Astrocyte (in vitro differentiated cells and primary cell): ENCODE results near the gene AGPAT4. TPM values are rescaled to one million over a fixed set of nuclear protein-coding genes. Genes with fewer than 3 reads are reported as not detected.

ENCODE experiments used
- DNase-seq: peaks from one replicate; pipeline ENCODE4 v3.0.0-alpha.2; 2010; ENCODE audit warnings: low read depth
- FAIRE-seq: peaks from 2 replicates; lab custom pipeline; 2011; peaks lifted over from hg19 to GRCh38; lab: Jason Lieb, UNC
- H2AFZ ChIP-seq: 2 replicates; pipeline ENCODE4 v1.6.0; 2012; ENCODE audit warnings: low read depth, low read length, inconsistent platforms
- H3K27ac ChIP-seq: 2 replicates; pipeline ENCODE4 v1.5.1; 2011; ENCODE audit warnings: low read depth, low read length, inconsistent platforms
- H3K27me3 ChIP-seq: 2 replicates; pipeline ENCODE4 v1.6.0; 2011; ENCODE audit warnings: low read length, inconsistent platforms; ENCODE audit not compliant: insufficient read depth
- H3K36me3 ChIP-seq: 2 replicates; pipeline ENCODE4 v1.5.1; 2011; ENCODE audit warnings: low read length, inconsistent platforms; ENCODE audit not compliant: insufficient read depth
- H3K4me1 ChIP-seq: 2 replicates; pipeline ENCODE4 v1.5.1; 2011; ENCODE audit warnings: low read length, inconsistent platforms; ENCODE audit not compliant: insufficient read depth
- H3K4me2 ChIP-seq: 2 replicates; pipeline ENCODE4 v1.6.0; 2012; ENCODE audit warnings: low read length, inconsistent platforms
- H3K4me3 ChIP-seq: 2 replicates; pipeline ENCODE4 v1.5.1; 2011; ENCODE audit warnings: low read depth, mild to moderate bottlenecking, low read length, inconsistent platforms; ENCODE audit not compliant: insufficient read depth
- H3K79me2 ChIP-seq: 2 replicates; pipeline ENCODE4 v1.6.0; 2012; ENCODE audit warnings: mild to moderate bottlenecking, low read length, inconsistent platforms; ENCODE audit not compliant: insufficient read depth
- H3K9ac ChIP-seq: 2 replicates; pipeline ENCODE4 v1.6.0; 2012; ENCODE audit warnings: mild to moderate bottlenecking, low read length, inconsistent platforms
- H3K9me3 ChIP-seq: 2 replicates; pipeline ENCODE4 v1.5.1; 2012; ENCODE audit warnings: low read depth, mild to moderate bottlenecking, low read length, inconsistent platforms; ENCODE audit not compliant: insufficient read depth
- H4K20me1 ChIP-seq: 2 replicates; pipeline ENCODE4 v1.6.0; 2012; ENCODE audit warnings: low read length, inconsistent platforms; ENCODE audit not compliant: insufficient read depth
- H3K27ac Mint-ChIP-seq: one replicate; pipeline ENCODE4 v1.8.0; 2021; ENCODE audit warnings: mild to moderate bottlenecking, mixed read lengths; ENCODE audit not compliant: unreplicated experiment
- H3K27me3 Mint-ChIP-seq: one replicate; pipeline ENCODE4 v1.8.0; 2021; ENCODE audit warnings: low read depth, mixed read lengths; ENCODE audit not compliant: unreplicated experiment
- H3K36me3 Mint-ChIP-seq: one replicate; pipeline ENCODE4 v1.8.0; 2021; ENCODE audit warnings: low read depth, mixed read lengths; ENCODE audit not compliant: unreplicated experiment
- H3K4me1 Mint-ChIP-seq: one replicate; pipeline ENCODE4 v1.8.0; 2021; ENCODE audit warnings: low read depth, mixed read lengths; ENCODE audit not compliant: unreplicated experiment
- H3K4me3 Mint-ChIP-seq: one replicate; pipeline ENCODE4 v1.8.0; 2021; ENCODE audit warnings: mild to moderate bottlenecking, moderate library complexity, mixed read lengths; ENCODE audit not compliant: unreplicated experiment
- H3K9me3 Mint-ChIP-seq: one replicate; pipeline ENCODE4 v1.8.0; 2021; ENCODE audit warnings: mild to moderate bottlenecking, mixed read lengths; ENCODE audit not compliant: unreplicated experiment
- CTCF ChIP-seq: IDR thresholded peaks from 2 replicates; pipeline ENCODE4 v1.5.1; 2011; ENCODE audit warnings: low read depth, mild to moderate bottlenecking, inconsistent platforms, low read length, moderate library complexity; ENCODE audit not compliant: insufficient read depth
- EZH2 ChIP-seq: IDR thresholded peaks from 2 replicates; pipeline ENCODE4 v1.6.1; 2012; ENCODE audit warnings: mild to moderate bottlenecking, low read length, inconsistent platforms; ENCODE audit not compliant: insufficient read depth
- total RNA-seq: library from RNA; stranded (reverse); gene quantifications from 2 replicates; pipeline ENCODE4 v1.2.1, GENCODE V29; 2021

The AGPAT4 gene
- total RNA-seq, 1 donor from 2014 or later: 27.2 TPM

GRCh38 chr6:161191007-161191406, 82.9 kb downstream of the AGPAT4 start:
- no peak overlapping the region for H3K27ac ChIP-seq
- peaks cover 12% of the 10 kb centered on the region for H3K4me1 ChIP-seq
- H3K9me3 ChIP-seq: no peaks in the 10 kb centered on the region
- peaks cover 37% of the 10 kb centered on the region for H3K79me2 ChIP-seq
- no peak overlapping the region for H3K4me3 ChIP-seq
- peaks cover 4% of the 10 kb centered on the region for H3K9me3 Mint-ChIP-seq
- H3K4me2 ChIP-seq: no peak overlapping the region
- peaks cover 20% of the 10 kb centered on the region for H3K36me3 Mint-ChIP-seq
- peaks cover 12% of the 10 kb centered on the region for H3K4me1 Mint-ChIP-seq
- no peak for TF ChIP-seq EZH2
- no peak for TF ChIP-seq CTCF
- no peak overlapping the region for H2AFZ ChIP-seq
- FAIRE-seq: no peak
- no peak overlapping the region for H3K9ac ChIP-seq
- H4K20me1 ChIP-seq: peaks cover 14% of the 10 kb centered on the region
- H3K36me3 ChIP-seq: no peaks in the 10 kb centered on the region
- H3K27me3 Mint-ChIP-seq: no peaks in the 10 kb centered on the region
- H3K4me3 Mint-ChIP-seq: no peak overlapping the region
- no peak for DNase-seq
- no peaks in the 10 kb centered on the region for H3K27me3 ChIP-seq
- H3K27ac Mint-ChIP-seq: no peak overlapping the region

GRCh38 chr6:161189891-161190290, 84.0 kb downstream of the AGPAT4 start:
- Histone ChIP-seq H3K9ac (no peak overlapping the region), H3K27ac (no peak overlapping the region), H2AFZ (no peak overlapping the region), H3K4me2 (no peak overlapping the region), H3K4me3 (no peak overlapping the region), H4K20me1 (peaks cover 8% of the 10 kb centered on the region), H3K9me3 (no peaks in the 10 kb centered on the region), H3K27me3 (no peaks in the 10 kb centered on the region), H3K4me1 (peaks cover 16% of the 10 kb centered on the region), H3K79me2 (peaks cover 33% of the 10 kb centered on the region), H3K36me3 (no peaks in the 10 kb centered on the region)
- Mint-ChIP-seq H3K9me3 (peaks cover 4% of the 10 kb centered on the region), H3K36me3 (peaks cover 21% of the 10 kb centered on the region), H3K27ac (no peak overlapping the region), H3K4me3 (no peak overlapping the region), H3K4me1 (peaks cover 20% of the 10 kb centered on the region), H3K27me3 (no peaks in the 10 kb centered on the region)
- no peak for FAIRE-seq
- TF ChIP-seq EZH2 (no peak), CTCF (no peak)
- DNase-seq: no peak

- no peak overlapping the region for H3K27ac Mint-ChIP-seq
- no peak overlapping the region for H3K9ac ChIP-seq
- H2AFZ ChIP-seq: no peak overlapping the region
- H3K4me2 ChIP-seq: no peak overlapping the region
- no peaks in the 10 kb centered on the region for H3K36me3 ChIP-seq
- no peak overlapping the region for H3K4me3 Mint-ChIP-seq
- H3K9me3 Mint-ChIP-seq: peaks cover 4% of the 10 kb centered on the region
- peaks cover 20% of the 10 kb centered on the region for H3K4me1 Mint-ChIP-seq
- H3K79me2 ChIP-seq: peaks cover 36% of the 10 kb centered on the region
- FAIRE-seq: no peak
- no peaks in the 10 kb centered on the region for H3K27me3 ChIP-seq
- H3K4me3 ChIP-seq: no peak overlapping the region
- no peak for DNase-seq
- no peaks in the 10 kb centered on the region for H3K9me3 ChIP-seq
- peaks cover 30% of the 10 kb centered on the region for H3K36me3 Mint-ChIP-seq
- H4K20me1 ChIP-seq: peaks cover 4% of the 10 kb centered on the region
- H3K4me1 ChIP-seq: peaks cover 16% of the 10 kb centered on the region
- TF ChIP-seq EZH2 (no peak), CTCF (no peak)
- no peaks in the 10 kb centered on the region for H3K27me3 Mint-ChIP-seq
- H3K27ac ChIP-seq: no peak overlapping the region
These were observed 85.1 kb downstream of the AGPAT4 start for GRCh38 chr6:161188547-161189465.
